ENCODE measurements around the gene B4GALNT4.

DNA sequence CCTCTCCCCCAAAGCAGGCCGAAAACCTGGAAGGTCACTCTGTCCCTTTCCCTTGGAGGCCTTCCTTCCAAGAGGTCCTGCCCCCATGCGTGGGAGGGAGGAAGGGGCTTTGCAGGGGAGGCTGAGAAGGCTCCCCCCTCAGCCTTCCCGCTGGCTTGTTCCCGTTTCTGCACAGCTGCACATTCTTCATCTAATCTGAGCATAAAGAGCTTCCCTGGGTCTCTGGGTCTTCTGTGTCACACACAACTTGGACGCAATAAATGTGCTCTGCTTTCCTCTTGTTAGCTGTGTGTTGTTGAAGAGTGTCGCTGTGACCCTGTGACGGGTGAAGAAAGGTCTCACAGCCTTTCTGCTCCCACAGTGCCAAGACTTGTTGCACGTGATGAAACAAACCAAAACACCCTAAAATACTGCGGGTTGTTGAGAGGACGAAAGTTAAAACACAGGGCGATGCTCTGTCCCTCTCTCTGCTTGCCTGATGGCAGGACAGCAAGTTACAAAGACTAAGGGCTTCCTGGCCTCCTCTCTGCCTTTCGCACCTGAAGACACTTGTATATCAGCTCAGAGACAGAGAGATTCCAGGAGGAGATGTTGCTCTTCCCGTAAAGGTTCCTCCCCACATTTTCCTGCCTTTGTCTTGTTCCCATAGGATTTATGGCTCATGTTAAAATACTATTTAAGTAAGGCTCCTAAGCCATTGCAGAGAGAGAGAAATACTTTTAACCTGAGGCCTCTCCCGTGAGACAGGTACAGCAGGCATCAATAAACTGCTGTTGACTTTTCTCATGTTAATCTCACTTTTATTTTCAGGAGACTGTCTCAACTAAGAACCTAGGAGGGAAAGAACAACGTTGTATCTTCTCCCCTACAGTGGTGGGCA is 33.3 kb upstream of the B4GALNT4 start:
- TF ChIP-seq, protein P1, sequence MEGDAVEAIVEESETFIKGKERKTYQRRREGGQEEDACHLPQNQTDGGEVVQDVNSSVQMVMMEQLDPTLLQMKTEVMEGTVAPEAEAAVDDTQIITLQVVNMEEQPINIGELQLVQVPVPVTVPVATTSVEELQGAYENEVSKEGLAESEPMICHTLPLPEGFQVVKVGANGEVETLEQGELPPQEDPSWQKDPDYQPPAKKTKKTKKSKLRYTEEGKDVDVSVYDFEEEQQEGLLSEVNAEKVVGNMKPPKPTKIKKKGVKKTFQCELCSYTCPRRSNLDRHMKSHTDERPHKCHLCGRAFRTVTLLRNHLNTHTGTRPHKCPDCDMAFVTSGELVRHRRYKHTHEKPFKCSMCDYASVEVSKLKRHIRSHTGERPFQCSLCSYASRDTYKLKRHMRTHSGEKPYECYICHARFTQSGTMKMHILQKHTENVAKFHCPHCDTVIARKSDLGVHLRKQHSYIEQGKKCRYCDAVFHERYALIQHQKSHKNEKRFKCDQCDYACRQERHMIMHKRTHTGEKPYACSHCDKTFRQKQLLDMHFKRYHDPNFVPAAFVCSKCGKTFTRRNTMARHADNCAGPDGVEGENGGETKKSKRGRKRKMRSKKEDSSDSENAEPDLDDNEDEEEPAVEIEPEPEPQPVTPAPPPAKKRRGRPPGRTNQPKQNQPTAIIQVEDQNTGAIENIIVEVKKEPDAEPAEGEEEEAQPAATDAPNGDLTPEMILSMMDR (IDR thresholded peaks at IDR 0.05): no peak
- no peak for TF ChIP-seq ZFX (IDR thresholded peaks at IDR 0.05; ENCODE audit: borderline replicate concordance)
